IPS-18a (cell line): ENCODE measurements around the gene GGT6.
A peak's percentile ranks its signal among the peaks of the same experiment; 100 is the strongest.
"Not testable (repeated sequence)": the region's sequence is repeated elsewhere in the genome, so short reads cannot be mapped to it uniquely, and the experiment has no call there.

Source experiments
- H3K27ac ChIP-seq: one replicate; pipeline ENCODE4 v1.5.1; 2013; ENCODE audit warnings: low read length
- H3K27me3 ChIP-seq: one replicate; pipeline ENCODE4 v1.6.1; 2013; ENCODE audit warnings: mild to moderate bottlenecking, low read length; ENCODE audit not compliant: control insufficient read depth, insufficient read depth
- H3K36me3 ChIP-seq: one replicate; pipeline ENCODE4 v1.6.1; 2013; ENCODE audit warnings: low read depth, low read length; ENCODE audit not compliant: control insufficient read depth
- H3K4me1 ChIP-seq: one replicate; pipeline ENCODE4 v1.6.1; 2013; ENCODE audit warnings: low read depth, low read length; ENCODE audit not compliant: control insufficient read depth
- H3K4me3 ChIP-seq: one replicate; pipeline ENCODE4 v1.5.1; 2013; ENCODE audit warnings: low read length
- H3K9ac ChIP-seq: one replicate; pipeline ENCODE4 v1.6.1; 2013; ENCODE audit warnings: mild to moderate bottlenecking, low read length, moderate library complexity
- H3K9me3 ChIP-seq: one replicate; pipeline ENCODE4 v1.6.1; 2013; ENCODE audit warnings: low read depth, low read length; ENCODE audit not compliant: control insufficient read depth

Gene GGT6

DNA sequence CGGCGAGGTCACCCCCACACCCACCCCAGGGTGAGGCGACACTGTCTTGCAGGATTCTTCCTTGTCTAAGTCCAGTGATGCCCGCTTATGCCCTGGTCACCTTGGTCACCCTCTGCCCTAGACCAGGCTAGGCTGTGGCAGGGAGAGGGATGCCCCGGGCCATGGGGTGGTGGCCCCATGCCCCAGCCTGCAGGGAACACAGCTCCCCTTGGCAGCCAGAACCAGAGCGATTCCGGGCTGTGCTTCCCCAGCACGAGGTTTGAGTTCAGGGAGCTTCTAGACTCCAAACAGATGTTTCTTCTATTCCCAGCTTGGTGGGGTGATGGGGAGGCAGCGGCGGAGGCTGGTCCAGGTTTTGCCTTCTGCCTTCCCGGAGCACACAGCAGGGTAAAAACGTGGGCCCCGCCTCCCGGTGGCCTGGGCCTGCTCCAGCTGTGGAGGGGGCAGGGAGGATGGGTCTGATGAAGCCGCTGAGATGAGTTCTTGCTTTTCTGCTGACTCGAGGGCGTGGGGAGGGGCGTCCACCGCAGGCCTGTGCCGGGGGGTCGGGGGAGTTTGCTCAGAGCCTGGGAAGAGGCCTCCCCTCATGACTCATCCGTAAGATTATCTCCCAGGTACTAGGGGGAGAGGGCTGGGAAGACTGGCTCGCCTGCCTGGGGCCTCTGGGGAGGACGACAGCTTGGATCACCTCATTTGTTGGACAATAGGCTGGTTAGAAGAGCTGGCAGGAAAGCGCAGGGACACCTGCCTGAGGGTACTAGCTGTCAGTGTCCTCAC is 39.3 kb upstream of the GGT6 start:
- Histone ChIP-seq H3K27ac (no peak overlapping the region), H3K9me3 (no peaks in the 10 kb centered on the region), H3K36me3 (no peaks in the 10 kb centered on the region), H3K9ac (no peak overlapping the region), H3K27me3 (no peaks in the 10 kb centered on the region), H3K4me3 (peak overlapping the region; percentile 37), H3K4me1 (peaks cover 11% of the 10 kb centered on the region)

DNA sequence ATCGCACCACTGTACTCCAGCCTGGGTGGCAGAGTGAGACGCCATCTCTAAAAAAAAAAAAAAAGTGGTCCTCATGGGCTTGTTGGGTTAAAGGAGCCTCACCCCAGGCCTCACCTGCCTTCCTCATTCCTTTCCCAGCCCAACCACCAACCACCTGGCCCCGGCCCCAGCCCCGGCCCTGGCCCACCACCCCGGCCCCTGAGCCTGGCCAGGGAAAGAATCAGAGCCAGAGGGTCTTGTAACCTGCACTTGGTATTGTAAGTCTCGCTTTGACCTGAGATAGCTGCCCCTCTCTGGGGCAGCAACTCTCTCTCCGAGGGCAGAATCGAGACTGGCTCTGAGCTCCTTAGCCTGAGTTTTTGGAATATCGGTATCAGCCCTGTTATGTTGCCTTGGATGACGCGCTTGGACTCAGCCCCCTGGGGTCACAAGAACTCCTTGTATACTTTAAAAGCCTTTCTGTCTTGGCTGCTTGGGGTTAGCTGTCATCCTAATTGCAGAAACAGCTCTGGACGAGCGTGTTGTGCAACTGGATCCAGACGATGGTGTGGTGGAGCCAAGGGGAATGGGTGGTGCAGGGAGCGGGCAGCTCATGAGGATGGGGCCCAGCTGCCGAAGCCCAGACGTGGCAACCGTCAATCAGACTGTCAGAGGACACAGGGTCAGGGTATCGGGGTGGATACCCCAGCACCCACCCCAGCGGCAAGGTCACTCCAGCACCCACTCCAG is 38.6 kb upstream of the GGT6 start:
- H3K9ac ChIP-seq: no peak overlapping the region
- H3K36me3 ChIP-seq: no peaks in the 10 kb centered on the region
- H3K27ac ChIP-seq: no peak overlapping the region
- H3K4me1 ChIP-seq: peaks cover 11% of the 10 kb centered on the region
- H3K4me3 ChIP-seq: no peak overlapping the region
- H3K9me3 ChIP-seq: no peaks in the 10 kb centered on the region
- H3K27me3 ChIP-seq: no peaks in the 10 kb centered on the region

DNA sequence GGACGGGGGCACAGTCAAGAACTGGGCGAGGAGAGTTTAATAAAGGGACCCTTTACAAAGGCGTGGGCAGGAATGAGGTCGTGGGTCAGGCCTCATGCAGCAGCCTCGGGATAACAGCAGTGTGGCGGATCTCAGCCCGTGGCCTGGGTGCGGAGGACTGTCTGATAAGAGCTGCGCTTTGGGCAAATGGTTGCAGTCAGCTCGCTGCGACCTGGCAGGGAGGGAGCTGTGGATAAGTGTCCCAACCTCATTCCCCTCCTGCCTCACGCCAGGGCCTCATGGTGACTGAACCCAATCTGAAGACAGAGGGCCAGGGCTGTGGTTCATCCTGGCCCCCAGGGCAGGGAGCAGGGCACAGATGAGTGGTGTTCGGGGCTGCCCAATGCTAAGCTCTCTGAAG is 37.6 kb upstream of the GGT6 start:
- Histone ChIP-seq H3K27me3 (no peaks in the 10 kb centered on the region), H3K9me3 (no peaks in the 10 kb centered on the region), H3K4me3 (no peak overlapping the region), H3K4me1 (peaks cover 11% of the 10 kb centered on the region), H3K36me3 (no peaks in the 10 kb centered on the region), H3K9ac (no peak overlapping the region), H3K27ac (no peak overlapping the region)

DNA sequence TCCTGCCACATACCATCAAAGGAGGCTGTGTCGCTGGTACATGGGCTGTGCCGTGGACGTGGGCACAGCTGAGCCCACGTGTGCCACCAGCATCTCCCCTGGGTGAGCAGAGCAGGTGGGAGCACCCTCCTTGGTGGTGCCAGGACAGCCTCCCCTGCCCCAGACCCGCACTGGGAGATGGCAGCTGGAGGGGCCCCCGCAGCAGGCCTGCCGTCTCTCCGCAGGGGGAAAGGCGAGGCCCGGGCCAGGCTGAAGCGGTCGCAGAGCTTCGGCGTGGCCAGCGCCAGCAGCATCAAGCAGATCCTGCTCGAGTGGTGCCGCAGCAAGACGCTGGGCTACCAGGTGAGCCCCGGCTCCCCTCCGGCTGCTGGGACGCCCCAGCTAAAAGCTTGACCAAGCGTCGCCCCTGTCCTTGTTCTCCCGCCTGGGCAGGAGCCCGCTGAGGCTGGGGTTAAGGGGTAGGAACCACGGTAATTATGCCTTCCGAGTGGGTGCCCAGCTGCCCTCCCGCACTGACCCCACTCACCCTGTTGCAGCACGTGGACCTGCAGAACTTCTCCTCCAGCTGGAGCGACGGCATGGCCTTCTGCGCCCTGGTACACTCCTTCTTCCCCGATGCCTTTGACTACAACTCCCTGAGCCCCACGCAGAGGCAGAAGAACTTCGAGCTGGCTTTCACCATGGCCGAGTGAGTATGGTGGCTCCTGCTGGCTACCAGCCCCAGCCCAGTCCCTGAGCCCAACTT is 36.4 kb upstream of the GGT6 start:
- Histone ChIP-seq H3K4me3 (no peak overlapping the region), H3K27me3 (no peaks in the 10 kb centered on the region), H3K9me3 (no peaks in the 10 kb centered on the region), H3K36me3 (no peaks in the 10 kb centered on the region), H3K27ac (no peak overlapping the region), H3K4me1 (peaks cover 11% of the 10 kb centered on the region), H3K9ac (no peak overlapping the region)

DNA sequence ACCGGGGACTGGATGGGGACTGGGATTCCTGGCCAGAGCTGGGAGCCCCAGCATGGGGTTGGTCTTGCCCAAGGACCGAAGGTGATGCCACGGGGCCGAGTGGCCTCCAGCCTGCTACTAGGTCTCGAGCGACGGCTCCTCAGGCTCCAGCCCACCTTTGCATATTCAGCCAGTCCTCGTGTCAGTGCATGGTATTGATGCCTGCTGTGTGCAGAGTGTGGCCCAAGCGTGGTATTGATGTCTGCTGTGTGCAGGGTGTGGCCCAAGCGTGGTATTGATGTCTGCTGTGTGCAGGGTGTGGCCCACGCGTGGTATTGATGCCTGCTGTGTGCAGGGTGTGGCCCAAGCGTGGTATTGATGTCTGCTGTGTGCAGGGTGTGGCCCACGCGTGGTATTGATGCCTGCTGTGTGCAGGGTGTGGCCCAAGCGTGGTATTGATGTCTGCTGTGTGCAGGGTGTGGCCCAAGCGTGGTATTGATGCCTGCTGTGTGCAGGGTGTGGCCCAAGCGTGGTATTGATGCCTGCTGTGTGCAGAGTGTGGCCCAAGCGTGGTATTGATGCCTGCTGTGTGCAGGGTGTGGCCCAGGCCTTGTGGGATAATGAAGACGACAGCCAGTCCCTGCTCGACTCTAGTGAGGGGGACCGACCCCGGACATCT is 35.4 kb upstream of the GGT6 start:
- H3K4me3 ChIP-seq, H3K27me3 ChIP-seq, H3K9ac ChIP-seq, H3K9me3 ChIP-seq, H3K27ac ChIP-seq, H3K36me3 ChIP-seq: not testable (repeated sequence)
- peaks cover 11% of the 10 kb centered on the region for H3K4me1 ChIP-seq

DNA sequence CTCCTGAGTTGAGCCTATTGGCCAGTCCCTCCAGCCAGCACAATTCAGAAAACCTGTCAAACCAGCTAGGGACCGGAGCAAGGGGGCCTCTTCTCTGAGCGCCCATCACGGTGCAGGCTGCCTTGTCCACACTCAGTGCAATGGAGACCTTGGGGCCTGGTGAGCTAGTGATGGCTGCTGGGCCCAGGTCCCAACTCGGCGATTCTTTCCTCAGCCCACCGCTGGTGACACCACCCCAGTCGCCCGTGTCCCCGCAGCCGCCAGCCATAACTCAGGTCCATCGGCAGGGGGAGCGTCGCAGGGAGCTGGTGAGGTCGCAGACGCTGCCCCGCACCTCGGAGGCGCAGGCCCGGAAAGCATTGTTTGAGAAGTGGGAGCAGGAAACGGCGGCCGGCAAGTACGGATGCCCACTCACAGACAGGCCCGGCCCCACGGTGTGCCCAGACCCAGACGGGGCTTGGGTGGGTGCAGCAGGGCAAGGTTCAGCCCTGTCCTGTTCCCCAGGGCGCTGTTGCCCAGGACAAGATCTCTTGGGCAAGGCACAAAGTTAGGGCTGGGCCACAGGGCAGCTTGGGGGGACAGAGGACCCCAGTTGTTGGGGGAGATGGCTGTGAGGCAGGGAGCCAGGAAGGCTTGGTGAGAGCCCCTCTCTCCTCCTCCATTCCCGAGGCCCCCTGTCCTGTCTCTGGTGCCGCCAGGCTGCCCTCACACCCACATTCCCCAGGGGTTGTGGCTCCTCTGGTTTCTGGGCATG is 34.7 kb upstream of the GGT6 start:
- H3K4me1 ChIP-seq: peaks cover 7% of the 10 kb centered on the region
- no peak overlapping the region for H3K27ac ChIP-seq
- H3K4me3 ChIP-seq: no peak overlapping the region
- H3K27me3 ChIP-seq: no peaks in the 10 kb centered on the region
- no peaks in the 10 kb centered on the region for H3K9me3 ChIP-seq
- no peak overlapping the region for H3K9ac ChIP-seq
- H3K36me3 ChIP-seq: no peaks in the 10 kb centered on the region

DNA sequence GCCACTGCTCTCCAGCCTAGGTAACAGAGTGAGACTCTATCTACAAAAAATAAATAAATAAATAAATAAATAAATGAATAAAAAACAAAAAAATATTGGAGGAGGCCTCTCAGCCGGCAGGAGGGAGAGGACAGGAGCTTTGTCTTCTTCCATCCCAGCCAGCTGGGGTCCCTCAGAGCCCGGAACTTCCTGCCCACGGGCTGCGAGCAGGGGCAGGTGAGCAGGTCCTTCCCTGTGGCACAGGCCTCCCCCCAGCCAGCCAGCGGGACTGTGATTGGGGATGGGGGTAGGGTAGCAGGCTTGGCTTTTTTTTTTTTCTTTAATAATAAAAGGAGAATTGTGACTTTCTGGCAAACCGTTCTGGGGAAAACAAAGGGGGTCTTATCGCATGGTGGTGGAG is 34.0 kb upstream of the GGT6 start:
- no peaks in the 10 kb centered on the region for H3K9me3 ChIP-seq
- peaks cover 4% of the 10 kb centered on the region for H3K4me1 ChIP-seq
- H3K27me3 ChIP-seq: no peaks in the 10 kb centered on the region
- no peak overlapping the region for H3K27ac ChIP-seq
- no peaks in the 10 kb centered on the region for H3K36me3 ChIP-seq
- no peak overlapping the region for H3K9ac ChIP-seq
- H3K4me3 ChIP-seq: no peak overlapping the region

DNA sequence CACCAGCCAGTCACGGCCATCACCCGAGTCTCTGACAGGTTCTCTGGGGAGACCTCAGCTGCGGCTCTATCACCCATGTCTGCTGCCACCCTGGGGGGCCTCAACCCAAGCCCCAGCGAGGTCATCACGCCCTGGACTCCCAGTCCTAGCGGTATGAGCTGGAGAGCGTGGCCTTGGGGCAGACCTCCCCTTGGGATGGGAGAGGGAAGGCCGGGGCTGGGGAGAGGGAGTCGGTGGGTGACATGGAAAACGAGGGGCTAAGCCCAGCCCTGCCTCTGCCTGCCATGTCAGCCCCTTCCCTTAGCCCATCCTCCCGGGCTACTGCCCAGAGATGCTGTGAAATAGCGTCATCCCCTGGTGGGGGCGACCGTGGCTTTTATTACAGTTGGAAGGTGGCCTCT is 32.6 kb upstream of the GGT6 start:
- Histone ChIP-seq H3K27me3 (no peaks in the 10 kb centered on the region), H3K4me1 (no peaks in the 10 kb centered on the region), H3K27ac (no peak overlapping the region), H3K9ac (no peak overlapping the region), H3K36me3 (no peaks in the 10 kb centered on the region), H3K9me3 (no peaks in the 10 kb centered on the region), H3K4me3 (no peak overlapping the region)

DNA sequence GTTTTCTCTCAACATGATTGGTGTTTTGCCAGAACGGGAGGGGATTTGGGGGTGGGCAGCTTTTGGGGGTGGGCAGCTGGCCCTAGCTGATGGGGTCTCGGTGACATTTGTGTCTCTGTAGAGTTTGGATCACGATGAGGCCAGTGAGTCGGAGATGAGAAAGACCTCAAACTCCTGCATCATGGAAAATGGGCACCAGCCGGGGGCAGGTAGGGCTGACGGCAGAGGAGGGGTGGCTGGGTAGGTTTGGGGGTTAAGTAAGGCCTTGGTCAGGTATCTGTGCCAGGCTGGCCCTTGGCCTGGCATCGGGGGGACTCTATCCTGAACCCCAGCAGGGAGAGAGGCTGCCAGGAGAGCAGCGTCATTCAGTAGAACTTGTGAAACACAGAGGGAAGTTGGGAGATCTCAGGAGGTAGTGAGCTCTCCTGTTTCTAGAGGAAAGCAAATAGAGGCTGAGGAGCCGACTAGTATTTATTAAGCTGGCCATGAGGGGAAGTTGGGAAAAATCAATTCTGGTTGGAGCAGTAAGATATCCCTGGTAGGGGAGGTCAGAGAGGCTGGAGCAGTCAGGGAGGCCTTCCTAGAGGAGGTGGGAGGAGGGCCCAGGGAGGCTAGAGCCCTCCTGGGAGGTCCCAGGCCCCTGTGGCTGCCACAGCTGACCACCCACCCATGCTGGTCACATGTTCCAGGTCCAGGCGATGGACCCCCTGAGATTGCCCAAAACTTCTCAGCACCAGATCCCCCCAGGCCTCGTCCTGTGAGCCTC is 32.0 kb upstream of the GGT6 start:
- H3K9me3 ChIP-seq: no peaks in the 10 kb centered on the region
- H3K9ac ChIP-seq: no peak overlapping the region
- H3K36me3 ChIP-seq: no peaks in the 10 kb centered on the region

DNA sequence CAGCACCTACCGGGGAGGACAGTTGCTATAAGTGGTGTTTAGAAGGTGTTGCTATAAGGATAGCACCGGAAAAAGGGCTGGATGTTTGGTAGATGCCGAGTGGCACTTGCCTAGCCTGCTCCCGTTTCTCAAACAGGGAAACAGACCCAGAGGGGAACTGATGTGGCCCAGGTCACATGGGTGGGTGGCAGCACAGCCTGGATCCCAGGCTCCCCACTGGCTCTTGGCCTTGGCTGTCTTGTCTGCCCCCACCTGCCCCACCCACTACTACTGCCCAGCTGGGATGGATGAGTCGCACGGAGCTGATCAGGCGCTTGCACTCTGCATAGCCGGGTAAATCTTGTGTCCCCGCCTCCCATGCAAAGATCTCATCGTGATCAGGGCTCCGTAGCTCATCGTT is 31.2 kb upstream of the GGT6 start:
- no peaks in the 10 kb centered on the region for H3K36me3 ChIP-seq
- no peaks in the 10 kb centered on the region for H3K9me3 ChIP-seq
- no peak overlapping the region for H3K9ac ChIP-seq
- no peak overlapping the region for H3K4me3 ChIP-seq
- H3K27me3 ChIP-seq: peaks cover 3% of the 10 kb centered on the region
- no peak overlapping the region for H3K27ac ChIP-seq
- no peaks in the 10 kb centered on the region for H3K4me1 ChIP-seq

More for the DNA sequence above, 32.0 kb upstream of the GGT6 start:
- no peaks in the 10 kb centered on the region for H3K4me1 ChIP-seq
- H3K4me3 ChIP-seq: no peak overlapping the region
- no peaks in the 10 kb centered on the region for H3K27me3 ChIP-seq
- H3K27ac ChIP-seq: no peak overlapping the region
